Measurements from ENCODE around the gene THEMIS.
"Not testable (repeated sequence)": the region's sequence is repeated elsewhere in the genome, so short reads cannot be mapped to it uniquely, and the experiment has no call there.

THEMIS gene

DNA sequence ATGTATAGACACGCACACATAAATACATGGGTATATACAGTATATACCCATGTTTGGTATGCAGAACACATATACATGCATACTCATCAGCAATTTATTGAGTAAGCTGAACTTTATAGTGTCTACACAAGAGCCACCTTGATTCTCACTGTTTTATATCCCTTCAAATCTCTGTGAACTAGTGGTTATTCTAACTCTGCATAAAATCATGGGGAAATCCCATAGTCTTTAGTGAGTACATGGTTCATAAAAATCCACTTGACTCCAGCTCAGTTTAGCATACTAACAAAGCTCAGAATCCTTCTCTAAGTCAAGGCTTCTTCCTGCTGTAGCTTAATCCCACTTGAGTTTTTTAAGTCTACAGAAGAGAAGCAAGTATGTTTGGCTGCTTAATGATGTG, 104.1 kb downstream of the THEMIS start:
- DNase-seq (ENCODE audit: low spot score), result no peak

GRCh38 chr6:127794405-127794804, 106.5 kb downstream of the THEMIS start:
- no peak for DNase-seq (ENCODE audit: low spot score)

DNA sequence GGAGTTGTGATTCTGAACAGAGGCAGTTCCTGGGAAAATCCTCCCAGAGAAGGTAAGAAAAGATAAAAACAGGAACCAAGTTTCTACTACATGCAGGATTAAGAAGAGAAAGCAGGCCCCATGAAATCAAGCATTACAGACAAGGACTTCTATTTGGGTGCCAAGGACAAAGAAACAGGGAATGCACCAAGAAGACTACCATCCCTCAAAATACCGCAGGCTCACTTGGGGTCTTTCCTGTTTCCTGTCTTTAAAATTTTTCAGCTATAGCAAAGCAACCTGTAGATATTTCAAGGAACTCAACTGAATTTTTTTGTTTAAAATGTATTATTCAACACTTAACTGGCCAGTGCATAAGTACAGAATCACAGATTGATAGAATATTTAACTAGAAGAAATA, 107.5 kb downstream of the THEMIS start:
- no peak for DNase-seq (ENCODE audit: low spot score)

- no peak for DNase-seq (ENCODE audit: low spot score)
Measured at GRCh38 chr6:127792616-127793015, 108.2 kb downstream of the THEMIS start.

GRCh38 chr6:127791779-127792528, 108.9 kb downstream of the THEMIS start:
- no peak for DNase-seq (ENCODE audit: low spot score)

DNA sequence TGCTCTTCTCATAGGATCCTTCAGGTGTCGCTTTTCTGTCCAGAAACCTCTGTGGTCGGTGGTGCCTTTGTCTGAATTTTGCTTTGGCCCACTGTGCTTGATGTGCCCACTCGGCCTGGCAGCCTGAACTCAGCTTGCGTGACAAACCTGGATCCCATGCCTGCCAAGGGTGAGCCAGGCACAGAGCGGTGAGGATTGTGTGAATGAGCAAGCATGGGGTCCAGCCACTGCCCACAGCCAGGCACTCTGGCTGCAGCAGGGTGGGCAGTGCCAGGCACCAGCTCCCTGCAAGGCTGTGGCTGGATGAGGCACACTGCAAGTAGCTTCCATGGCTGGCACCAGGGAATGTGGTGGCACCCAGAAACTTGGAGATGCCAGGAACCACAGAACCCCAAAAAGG, 110.3 kb downstream of the THEMIS start:
- DNase-seq (ENCODE audit: low spot score), result no peak

- no peak for DNase-seq (ENCODE audit: low spot score)
Measured at GRCh38 chr6:127786109-127786508, 114.7 kb downstream of the THEMIS start.

- DNase-seq (ENCODE audit: low spot score), result no peak
Measured at GRCh38 chr6:127784468-127784867, 116.4 kb downstream of the THEMIS start.

DNA sequence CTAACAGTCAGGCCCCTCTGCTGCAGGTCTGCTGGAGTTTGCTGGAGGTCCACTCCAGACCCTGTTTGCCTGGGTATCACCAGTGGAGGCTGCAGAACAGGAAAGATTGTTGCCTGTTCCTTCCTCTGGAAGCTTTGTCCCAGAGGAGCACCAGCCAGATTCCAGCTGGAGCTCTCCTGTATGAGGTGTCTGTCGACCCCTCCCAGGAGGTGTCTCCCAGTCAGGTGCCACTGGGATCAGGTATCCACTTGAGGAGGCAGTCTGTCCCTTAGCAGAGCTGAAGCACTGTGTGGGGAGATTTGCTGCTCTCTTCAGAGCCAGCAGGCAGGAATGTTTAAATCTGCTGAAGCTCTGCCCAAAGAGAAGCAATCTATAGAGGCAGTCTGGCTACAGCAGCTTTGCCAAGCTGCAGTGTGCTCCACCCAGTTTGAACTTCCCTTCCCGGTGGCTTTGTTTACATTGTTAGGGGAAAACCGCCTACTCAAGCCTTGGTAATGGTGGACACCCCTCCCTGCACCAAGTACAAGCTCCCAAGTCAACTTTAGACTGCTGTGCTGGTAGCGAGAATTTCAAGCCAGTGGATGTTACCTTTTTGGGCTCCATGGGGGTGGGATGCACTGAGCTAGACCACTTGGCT, 119.1 kb downstream of the THEMIS start:
- not testable (repeated sequence) for DNase-seq (ENCODE audit: low spot score)

DNA sequence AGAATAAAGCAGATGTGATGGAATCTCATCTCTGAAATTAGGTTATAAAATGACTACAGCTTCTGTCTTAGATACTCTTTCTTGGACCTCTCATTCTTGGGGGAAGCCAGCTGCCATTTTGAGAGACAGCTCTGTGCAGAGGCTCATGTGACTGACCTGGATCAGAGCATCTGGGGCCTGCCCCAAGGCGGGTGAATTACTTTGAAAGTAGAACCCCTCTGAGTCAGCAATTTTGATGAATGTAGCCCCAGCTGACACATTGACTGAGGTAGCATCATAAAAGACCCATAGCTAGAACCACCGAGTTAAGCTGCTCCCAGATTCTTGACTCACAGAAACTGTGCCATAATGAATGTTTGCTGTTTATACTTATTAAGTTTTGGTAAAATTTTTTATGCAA, 124.5 kb downstream of the THEMIS start:
- no peak for DNase-seq (ENCODE audit: low spot score)

- DNase-seq (ENCODE audit: low spot score), result no peak
Measured at GRCh38 chr6:127775371-127775770, 125.5 kb downstream of the THEMIS start.

- DNase-seq (ENCODE audit: low spot score), result no peak
Measured at GRCh38 chr6:127768745-127769144, 132.1 kb downstream of the THEMIS start.

DNA sequence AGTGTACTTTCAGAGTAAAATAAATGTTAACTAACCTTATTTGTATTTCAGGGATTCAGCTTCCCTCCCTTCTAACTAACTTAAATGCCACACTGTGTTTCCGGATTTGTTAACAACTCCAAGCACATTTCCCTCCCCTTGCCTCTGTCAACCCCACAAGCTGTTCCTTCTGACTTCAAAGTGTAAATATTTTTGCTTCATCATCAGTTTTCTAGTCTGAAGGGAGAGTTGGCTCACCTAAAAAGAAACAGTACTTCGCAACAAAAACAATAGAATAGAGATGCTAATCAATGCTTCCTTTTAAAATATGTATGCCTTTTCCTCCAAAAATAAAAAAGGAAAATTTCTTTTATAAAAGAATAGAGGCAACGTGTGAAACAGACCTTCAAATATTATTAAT, 132.6 kb downstream of the THEMIS start:
- DNase-seq (ENCODE audit: low spot score), result no peak

GRCh38 chr6:127765949-127766348, 134.9 kb downstream of the THEMIS start:
- no peak for DNase-seq (ENCODE audit: low spot score)

GRCh38 chr6:127762284-127762683, 138.6 kb downstream of the THEMIS start:
- no peak for DNase-seq (ENCODE audit: low spot score)

- no peak for DNase-seq (ENCODE audit: low spot score)
Measured at GRCh38 chr6:127761084-127761483, 139.8 kb downstream of the THEMIS start.

DNA sequence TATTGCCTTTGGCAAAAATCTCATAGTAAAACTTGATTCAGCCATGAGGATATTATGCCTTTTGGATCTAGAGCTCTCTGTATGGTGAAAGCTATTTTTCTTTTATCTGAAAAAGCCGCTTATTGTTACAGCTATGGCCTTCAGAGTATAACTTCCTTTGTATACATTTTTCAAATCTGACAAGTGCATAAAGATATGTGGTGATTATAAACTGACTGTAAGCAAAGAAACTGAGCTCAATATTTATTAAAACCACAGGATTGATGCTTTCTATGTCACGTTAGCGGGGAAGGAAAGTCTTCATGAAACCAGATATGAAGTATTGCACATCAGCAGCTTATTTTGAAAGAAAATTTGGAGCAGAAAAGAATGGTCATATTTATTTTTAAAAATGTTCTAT, 151.8 kb downstream of the THEMIS start:
- no peak for DNase-seq (ENCODE audit: low spot score)

DNA sequence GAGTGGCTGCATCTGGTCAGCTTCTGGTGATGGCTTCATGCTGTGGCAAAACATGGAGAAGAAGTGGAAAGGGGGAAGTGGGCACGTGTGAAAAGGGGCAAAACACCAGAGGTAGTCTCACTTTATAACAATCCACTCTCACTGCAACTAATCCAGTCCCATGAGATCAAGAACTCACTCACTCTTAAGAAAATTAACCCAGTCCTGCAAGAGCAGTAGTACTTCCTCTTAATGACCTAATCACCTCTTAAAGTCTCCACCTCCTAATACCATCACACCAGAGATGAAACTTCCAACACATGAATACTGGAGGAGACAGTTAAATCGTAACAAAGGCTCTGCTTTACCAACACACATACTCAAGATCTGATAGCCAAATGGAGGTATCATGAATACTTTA, 152.6 kb downstream of the THEMIS start:
- DNase-seq (ENCODE audit: low spot score), result no peak

DNA sequence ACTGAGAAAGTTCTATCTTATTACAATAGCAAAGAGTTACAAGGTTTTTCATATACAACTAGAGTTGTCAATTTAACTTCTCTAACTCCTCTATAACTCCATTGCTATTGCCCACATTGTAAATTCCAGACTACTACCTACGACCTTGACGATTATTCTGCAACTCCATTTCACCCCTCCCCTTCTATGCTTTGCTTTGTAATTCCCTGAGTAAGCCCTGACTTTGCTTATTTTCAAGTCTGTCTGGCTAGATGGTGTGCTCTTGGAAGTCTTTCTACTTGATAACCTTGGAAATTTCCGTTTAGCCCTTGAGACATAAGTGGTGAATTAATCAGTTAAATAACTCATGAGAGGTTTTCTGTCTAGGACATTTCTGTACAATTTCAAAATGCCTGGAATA, 162.4 kb downstream of the THEMIS start:
- DNase-seq (ENCODE audit: low spot score), result no peak

GRCh38 chr6:127737768-127738167, 163.1 kb downstream of the THEMIS start:
- DNase-seq (ENCODE audit: low spot score), result no peak

DNA sequence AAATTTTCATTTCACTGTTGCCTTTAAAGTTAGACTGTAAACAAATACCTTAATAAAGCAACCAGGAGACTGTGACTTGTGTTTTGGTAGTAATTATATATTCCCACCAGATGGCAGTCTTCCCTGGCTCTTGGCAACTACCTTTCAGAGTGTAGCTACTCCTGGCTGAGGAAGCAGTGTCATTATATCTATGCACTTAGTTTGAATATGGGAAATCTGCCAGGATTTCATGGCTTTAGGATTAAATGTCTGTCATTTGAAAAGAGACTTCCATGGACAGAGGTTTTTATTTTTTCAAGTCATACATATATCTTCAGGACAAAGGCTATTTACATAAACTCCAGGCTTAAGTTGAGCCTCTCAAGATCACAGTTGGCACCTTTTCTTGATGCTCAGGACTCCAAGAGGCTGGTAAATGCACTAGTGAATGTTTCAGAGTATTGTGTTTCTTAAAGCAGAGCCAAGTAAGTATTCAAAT, 163.8 kb downstream of the THEMIS start:
- DNase-seq (ENCODE audit: low spot score), result peak; percentile 54

GRCh38 chr6:127732927-127733326, 167.9 kb downstream of the THEMIS start:
- no peak for DNase-seq (ENCODE audit: low spot score)

DNA sequence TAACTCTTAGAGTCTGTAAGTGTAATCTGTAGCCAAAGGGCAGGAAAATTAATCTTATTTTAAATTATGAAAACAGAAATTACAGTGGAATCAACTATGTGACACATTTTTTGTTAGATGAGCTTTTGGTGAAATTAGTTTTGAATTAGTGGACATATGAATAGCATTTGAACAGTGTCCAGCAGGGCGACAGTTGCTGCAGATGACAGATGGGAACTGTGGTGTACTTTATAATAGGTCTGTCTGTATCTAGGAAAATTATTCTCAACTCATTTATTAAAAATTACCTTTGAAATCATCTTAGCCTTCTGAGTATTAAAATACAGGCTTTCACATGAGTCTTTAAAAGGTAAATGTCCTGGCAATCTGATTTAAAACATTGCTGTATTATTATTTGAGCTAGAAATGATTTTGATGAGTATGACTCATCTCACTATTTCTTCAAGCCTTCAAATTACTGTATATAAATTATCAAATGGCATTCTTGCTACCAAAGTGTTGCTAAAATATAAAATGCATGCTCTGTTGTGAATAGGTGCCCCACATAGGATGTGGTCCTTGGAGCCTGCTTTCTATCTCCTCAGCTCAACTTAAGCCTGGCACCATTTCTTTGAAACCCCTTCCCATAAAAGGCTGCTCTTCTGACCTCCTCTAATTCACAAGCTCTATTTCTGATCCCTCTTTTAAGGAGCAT, 173.5 kb downstream of the THEMIS start:
- no peak for DNase-seq (ENCODE audit: low spot score)
